ENCODE results near the gene TCL1B. TPM values are rescaled to one million over a fixed set of nuclear protein-coding genes. Genes with fewer than 3 reads are reported as not detected.

TCL1B gene
- total RNA-seq, 1 experiment from 2014 or later, result 3.6 TPM

GRCh38 chr14:95659293-95659989 is 26.8 kb upstream of the TCL1B start:
- H4K20me1 ChIP-seq (ENCODE audit: control insufficient read depth, insufficient read depth, insufficient read length), result no peaks in the 10 kb centered on the region
- no peak overlapping the region for H2AFZ ChIP-seq (ENCODE audit: low read length)
- no peak overlapping the region for H2BK120ac ChIP-seq (ENCODE audit: low read depth, low read length, poor library complexity, severe bottlenecking)
- TF ChIP-seq, protein P1, sequence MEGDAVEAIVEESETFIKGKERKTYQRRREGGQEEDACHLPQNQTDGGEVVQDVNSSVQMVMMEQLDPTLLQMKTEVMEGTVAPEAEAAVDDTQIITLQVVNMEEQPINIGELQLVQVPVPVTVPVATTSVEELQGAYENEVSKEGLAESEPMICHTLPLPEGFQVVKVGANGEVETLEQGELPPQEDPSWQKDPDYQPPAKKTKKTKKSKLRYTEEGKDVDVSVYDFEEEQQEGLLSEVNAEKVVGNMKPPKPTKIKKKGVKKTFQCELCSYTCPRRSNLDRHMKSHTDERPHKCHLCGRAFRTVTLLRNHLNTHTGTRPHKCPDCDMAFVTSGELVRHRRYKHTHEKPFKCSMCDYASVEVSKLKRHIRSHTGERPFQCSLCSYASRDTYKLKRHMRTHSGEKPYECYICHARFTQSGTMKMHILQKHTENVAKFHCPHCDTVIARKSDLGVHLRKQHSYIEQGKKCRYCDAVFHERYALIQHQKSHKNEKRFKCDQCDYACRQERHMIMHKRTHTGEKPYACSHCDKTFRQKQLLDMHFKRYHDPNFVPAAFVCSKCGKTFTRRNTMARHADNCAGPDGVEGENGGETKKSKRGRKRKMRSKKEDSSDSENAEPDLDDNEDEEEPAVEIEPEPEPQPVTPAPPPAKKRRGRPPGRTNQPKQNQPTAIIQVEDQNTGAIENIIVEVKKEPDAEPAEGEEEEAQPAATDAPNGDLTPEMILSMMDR (conservative IDR thresholded peaks at IDR 0.05), result no peak
- no peak overlapping the region for H3K27ac ChIP-seq (ENCODE audit: insufficient read length, low read depth, low read length)
- no peak overlapping the region for H2BK15ac ChIP-seq (ENCODE audit: low read depth, low read length)
- H3K9me3 Mint-ChIP-seq, result peaks cover 0 to 2% of the 10 kb centered on the region in 2 experiments; a peak in 1 of 5 replicates
- no peak overlapping the region for H3K27ac Mint-ChIP-seq
- H2BK20ac ChIP-seq (ENCODE audit: low read depth, low read length, poor library complexity, severe bottlenecking), result no peak overlapping the region
- H4K5ac ChIP-seq (ENCODE audit: insufficient read length, low read depth, low read length), result no peak overlapping the region
- no peak overlapping the region; the same call in 1 of the 2 replicates for H3K14ac ChIP-seq (ENCODE audit: insufficient read depth, low read length)
- no peak overlapping the region for H2BK5ac ChIP-seq (ENCODE audit: insufficient read length, low read length)
- no peak overlapping the region for H3K9ac ChIP-seq (ENCODE audit: extremely low read depth, insufficient read length, low read length)
- H3K56ac ChIP-seq (ENCODE audit: insufficient read length, low read depth, low read length), result no peak overlapping the region
- H3K9me3 ChIP-seq (ENCODE audit: control insufficient read depth, low read depth, low read length), result no peaks in the 10 kb centered on the region
- no peaks in the 10 kb centered on the region for H3K79me2 ChIP-seq (ENCODE audit: insufficient read depth, low read length)
- H2AK5ac ChIP-seq (ENCODE audit: insufficient read length, low read length), result no peak overlapping the region
- DNase-seq, result no peak
- no peak overlapping the region for H4K91ac ChIP-seq (ENCODE audit: insufficient read length, low read depth, low read length)
- no peak overlapping the region for H2BK12ac ChIP-seq (ENCODE audit: insufficient read length, low read depth, low read length)
- WGBS (ENCODE audit: extremely low coverage, insufficient read length, low lambda C conversion rate), result no CpG with 5 or more reads among the region's 7 CpGs
- no peak overlapping the region for H4K8ac ChIP-seq (replicated peaks; ENCODE audit: insufficient read length, low read depth, low read length)
- H3K4me2 ChIP-seq (ENCODE audit: insufficient read depth, insufficient read length, low read length), result no peak overlapping the region
- no peaks in the 10 kb centered on the region for H3K79me1 ChIP-seq (ENCODE audit: insufficient read depth, low read depth, low read length, poor library complexity, severe bottlenecking)
- H3K36me3 Mint-ChIP-seq (ENCODE audit: insufficient read depth in 1 of 3, low read depth in 3 of 3), result no peaks in the 10 kb centered on the region
- no peak overlapping the region for H3K4me3 Mint-ChIP-seq
- peaks cover 32 to 49% of the 10 kb centered on the region in 2 experiments for H3K4me1 Mint-ChIP-seq
- no peaks in the 10 kb centered on the region; the same call in 1 of the 2 replicates for H3K4me1 ChIP-seq (ENCODE audit: insufficient read depth, low read length)
- no peak overlapping the region for H3K4ac ChIP-seq (ENCODE audit: low read depth, low read length)
- no peaks in the 10 kb centered on the region for H3K23me2 ChIP-seq (ENCODE audit: insufficient read length, low read depth, low read length, poor library complexity, severe bottlenecking)
- no peak overlapping the region for H3K18ac ChIP-seq (ENCODE audit: insufficient read length, low read depth, low read length)
- H3T11ph ChIP-seq (ENCODE audit: low read length), result no peak overlapping the region
- H3K27me3 ChIP-seq (ENCODE audit: insufficient read depth, low read length), result no peaks in the 10 kb centered on the region
- no peak overlapping the region for H3K23ac ChIP-seq (ENCODE audit: insufficient read length, low read depth, low read length)
- H3K27me3 Mint-ChIP-seq (ENCODE audit: low read depth), result peaks cover 37% of the 10 kb centered on the region
